ENCODE results near the gene ANTXR1.

Gene ANTXR1

DNA sequence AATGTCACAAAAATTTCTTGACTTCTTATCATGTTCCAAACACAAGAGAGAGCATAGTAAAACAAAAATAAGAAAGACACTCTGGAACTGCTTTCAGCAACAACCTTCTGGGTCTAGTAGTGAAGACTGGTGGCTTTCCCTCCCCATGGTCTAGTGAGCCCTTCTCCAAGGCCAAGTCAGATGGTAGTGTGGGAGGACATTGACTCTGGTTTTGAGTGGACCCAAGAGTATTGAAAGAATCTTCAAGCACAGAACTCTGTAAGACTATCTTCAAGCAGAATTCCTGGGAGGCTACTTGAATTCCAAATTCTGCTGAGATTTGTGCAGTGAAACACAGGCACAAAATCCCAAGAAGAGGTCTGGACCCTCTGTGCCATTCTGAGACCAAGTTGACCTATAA, 21.1 kb downstream of the ANTXR1 start:
- no peak for DNase-seq (ENCODE audit: low spot score)

DNA sequence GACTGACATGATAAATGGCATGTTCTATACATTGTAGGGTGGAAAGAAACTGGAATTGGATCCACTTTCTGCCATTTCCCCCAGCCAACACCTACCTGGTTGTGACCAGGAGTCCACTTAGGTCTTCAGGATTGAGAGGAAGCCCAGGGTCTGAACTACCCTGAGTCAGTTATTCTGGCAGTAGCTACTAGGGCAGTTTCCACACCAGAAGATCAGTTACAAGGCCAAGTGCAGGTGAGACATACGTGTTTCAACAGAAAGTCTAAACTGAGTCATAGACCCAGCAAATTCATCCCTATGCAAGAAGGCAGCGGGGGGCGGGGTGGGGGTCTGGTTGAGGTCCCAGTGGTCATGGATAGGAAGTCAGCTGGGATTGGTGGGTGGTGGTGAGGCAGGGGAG, 21.9 kb downstream of the ANTXR1 start:
- DNase-seq (ENCODE audit: low spot score) = no peak

DNA sequence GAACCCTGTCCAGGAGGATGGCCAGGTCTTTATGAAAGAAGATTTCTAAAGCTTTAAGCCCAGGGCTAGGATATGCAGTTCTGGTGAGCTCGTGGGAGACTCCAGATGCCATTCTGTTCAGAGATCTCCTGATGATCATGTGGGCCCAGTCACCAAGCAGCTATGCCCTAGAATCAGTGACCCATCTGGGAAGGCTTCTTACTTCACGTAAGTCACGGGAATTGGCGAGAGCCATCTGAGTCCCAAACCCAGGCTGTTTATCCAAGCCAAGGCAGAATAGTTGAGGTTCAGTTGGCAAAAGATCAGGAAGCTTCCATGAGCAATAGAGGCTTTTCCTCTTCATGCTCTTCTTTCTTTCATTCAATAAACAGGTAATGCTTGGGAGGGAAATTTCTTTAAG, 23.9 kb downstream of the ANTXR1 start:
- no peak for DNase-seq (ENCODE audit: low spot score)

DNA sequence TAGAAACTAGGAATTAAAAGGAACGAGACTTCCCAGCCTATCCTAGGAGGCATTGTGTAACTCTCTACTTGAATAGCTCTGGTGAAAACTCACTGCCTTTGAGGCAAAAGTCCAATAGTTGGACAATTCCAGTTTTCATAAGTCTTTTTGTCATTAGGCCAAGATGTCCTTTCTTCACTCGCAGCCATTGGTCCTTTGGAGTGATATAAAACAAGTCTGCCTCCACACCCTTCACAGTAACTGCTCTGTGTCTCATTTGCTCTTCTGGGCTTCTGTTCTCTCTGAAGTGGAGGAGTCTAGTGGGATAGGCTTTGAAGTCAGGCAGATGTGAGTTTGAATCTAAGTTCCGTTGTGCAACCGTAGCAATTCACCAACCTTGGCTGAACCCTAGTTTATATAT, 28.2 kb downstream of the ANTXR1 start:
- DNase-seq (ENCODE audit: low spot score) = no peak

DNA sequence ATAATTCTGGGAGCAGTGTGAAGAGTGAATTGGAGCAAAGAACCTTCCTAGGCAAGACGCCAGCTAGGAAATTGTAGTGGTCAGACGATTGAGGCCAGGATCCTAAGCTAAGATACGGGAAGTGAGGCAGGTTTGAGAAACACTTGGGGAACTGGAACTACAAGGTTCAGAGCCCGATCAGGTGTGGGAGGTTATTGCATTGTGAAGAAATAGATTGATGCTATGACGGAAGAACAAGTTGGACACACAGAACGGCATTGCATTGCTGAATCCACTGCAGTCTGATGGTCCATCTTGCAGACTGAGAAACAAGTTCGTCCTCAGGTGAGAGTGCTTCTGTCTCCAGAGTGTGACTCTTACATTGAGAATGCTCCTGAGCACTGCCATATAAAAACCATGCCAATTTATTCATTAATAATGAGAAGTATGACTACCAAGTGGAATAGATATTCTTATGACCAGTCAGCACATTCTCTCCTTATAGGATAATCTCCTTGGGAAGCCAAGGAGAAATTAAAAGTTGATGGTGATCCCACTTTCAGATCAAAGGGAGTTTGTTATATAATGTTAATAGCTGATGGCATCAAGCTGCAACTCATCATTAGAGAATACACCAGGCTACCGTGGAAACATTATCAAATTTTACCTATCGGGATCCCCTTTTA, 30.9 kb downstream of the ANTXR1 start:
- no peak for DNase-seq (ENCODE audit: low spot score)

DNA sequence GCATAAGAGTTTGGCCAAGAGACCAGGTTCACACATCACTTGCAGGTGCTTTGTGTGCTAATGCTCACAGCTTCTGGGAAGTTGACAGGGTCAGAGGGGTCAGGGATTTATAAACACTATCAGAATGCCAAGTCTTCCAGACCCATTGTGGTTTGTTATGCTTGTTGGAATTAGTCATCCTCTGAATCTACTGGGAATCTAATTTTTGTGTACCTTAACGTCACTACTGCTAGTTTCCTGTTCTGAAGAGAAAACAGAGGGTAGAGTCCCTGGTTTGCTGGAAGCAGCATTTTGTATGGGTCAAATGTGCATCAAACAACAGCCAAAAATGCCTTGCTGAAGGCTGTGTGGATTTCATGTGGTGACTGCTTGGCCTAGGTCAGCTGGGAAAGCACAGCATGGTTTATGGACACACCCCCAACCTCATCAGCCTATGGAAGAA, 33.3 kb downstream of the ANTXR1 start:
- no peak for DNase-seq (ENCODE audit: low spot score)

DNA sequence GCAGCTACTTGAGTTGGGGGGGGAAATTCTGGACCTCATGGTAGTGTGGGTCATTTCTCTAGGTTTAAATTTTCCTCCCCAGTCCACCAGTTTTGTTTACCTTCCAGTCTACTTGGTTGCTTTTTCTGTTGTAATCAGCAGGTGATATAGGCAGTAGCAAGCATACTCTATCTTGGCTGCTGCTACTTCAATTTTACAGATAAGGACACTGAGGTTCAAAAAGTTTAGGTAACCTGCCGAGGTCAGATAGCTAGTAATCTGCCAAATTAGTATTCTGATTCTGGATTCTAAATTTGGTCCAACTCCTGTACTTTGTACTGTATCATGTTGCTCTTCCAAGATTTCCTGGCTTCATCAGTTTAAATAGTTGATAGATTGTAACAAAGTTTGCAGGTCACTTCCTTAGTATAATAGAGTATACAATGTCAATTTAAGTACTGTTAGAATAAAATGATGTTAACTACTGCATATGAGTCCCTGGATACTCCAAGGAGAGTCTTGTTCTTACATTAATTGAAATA, 34.7 kb downstream of the ANTXR1 start:
- no peak for DNase-seq (ENCODE audit: low spot score)

DNA sequence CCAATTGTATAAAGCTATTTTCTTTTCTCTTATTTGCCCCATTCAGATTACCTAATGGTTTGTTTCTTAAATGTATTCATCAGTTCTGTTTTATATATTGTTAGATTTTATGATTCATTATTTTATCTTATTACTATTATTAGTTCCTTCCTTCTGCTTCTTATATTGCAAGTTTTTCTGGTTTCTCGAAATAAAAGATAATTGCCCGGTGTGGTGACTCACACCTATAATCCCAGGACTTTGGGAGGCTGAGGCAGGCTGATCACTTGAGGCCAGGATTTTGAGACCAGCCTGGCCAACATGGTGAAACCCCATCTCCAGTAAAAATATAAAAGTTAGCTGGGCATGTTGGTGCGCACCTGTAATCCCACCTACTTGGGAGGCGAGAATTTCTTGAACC, 37.8 kb downstream of the ANTXR1 start:
- no peak for DNase-seq (ENCODE audit: low spot score)

DNA sequence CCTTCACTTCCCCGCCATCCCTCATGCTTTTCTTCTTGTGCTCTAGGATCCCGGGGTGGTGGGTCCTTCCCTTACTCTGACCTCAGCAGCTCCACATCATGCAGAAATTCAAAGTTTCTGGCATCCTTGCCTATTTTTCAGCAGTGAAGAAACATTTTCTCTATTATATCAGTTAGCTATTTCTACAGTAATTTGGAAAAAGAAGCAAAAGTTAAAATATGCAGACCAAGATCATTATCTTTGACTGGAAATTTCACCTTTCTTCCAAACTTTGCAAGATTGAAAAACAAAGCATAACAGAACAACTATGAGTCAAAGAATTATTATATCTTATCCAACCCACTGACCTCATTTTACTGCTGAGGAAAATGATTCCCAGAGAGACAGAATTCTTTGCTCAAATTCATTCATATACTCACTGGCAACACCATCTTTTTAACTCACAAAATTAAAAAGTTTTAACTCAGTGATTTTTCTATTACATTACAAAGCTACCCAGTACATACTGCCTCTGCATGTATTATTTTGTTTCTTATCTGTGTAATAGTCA, 40.5 kb downstream of the ANTXR1 start:
- DNase-seq (ENCODE audit: low spot score) = no peak

DNA sequence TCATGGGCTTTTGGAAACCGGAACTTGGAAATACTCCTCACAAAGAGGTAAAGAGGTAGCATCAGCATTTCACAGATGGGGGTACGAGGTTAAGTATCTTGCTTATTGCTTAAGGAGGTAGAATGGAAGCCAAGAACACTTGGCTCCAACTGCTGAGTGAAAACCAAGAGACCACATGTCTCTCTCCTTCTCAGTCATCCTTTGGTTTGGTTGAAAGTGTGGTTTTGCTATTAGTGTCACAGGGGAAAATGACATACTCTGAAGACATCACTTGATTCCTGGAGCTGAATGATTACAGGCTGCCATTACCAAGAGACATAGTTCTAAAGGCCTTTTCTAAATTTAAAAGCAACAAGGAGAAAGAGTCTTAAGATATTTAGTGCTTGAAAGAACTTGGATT, 41.5 kb downstream of the ANTXR1 start:
- DNase-seq (ENCODE audit: low spot score) = no peak

DNA sequence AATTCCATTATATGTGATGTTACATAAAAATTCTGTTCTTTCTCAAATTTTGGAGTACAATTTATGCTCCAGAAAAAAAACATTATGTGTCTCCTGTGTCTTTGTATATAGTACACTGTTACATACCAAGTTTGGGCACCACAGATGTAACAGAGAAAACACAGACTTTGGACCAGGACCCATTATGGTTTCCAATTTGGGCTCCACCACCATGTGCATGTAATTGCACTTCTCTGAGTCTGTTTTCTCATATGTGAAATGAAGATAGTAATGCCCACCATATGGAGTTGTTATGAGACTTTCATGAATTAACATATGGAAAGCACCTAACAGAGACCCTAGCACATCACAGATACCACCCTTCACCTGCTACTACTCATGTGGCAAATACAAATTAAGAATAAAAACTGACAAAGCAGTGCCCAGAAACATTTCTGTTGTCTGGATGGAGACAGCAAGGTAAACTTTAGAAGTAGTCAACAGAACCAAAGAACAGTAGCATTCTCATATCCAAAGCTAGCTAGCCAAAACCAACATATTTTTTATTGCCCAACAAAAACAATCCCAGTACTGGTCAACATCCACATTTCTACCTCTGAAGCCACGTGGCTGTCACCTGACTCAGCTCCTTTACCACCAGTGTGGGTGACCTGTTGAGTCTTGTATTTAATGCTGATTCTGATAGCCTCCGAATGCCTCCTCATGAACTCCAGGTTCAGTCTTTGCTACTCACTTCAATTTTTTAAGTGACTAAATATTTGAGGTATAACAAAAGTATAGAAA, 42.9 kb downstream of the ANTXR1 start:
- DNase-seq (ENCODE audit: low spot score) = no peak

DNA sequence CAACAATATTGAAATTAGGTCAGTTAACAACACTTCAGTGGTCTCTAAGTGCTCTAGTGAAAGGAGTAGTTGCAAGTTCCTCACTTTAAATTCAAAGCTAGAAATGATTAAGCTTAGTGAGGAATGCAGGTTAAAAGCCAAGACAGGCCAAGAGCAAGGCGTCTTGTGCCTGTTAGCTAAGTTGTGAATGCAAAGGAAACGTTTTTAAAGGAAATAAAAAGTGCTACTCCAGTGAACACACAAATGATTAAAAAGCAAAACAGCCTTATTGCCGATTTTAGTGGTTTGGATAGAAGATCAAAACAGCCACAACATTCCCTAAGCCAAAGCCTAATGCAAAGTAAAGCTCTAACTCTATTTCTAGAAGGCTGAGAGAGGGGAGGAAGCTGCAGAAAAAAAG, 44.7 kb downstream of the ANTXR1 start:
- DNase-seq (ENCODE audit: low spot score) = no peak

DNA sequence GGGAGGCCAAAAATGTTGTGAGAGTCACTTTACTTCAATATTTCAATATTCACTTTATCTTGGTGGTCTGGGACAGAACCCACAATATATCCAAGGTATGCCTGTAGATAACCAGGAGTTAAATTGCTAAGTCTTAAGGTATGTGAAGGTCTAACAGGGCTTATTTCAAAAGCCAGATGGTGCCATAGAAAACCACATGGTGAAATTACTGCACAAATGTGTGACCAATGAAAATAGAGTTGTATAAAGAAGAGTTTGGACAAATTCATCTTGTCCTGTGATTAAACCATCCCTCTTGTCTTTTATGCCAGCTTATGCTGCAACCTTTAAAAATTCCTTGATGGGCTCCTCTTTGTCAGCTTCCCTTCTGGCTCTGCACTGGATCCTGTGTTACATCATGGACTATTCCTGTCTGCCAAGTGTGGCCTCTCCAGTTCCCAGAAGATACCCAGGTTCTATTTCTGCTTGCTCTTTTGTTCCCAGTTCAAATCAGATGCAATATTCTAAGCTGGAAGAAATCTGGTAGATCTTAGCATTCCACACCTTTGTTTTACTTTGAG, 46.8 kb downstream of the ANTXR1 start:
- DNase-seq (ENCODE audit: low spot score) = no peak

DNA sequence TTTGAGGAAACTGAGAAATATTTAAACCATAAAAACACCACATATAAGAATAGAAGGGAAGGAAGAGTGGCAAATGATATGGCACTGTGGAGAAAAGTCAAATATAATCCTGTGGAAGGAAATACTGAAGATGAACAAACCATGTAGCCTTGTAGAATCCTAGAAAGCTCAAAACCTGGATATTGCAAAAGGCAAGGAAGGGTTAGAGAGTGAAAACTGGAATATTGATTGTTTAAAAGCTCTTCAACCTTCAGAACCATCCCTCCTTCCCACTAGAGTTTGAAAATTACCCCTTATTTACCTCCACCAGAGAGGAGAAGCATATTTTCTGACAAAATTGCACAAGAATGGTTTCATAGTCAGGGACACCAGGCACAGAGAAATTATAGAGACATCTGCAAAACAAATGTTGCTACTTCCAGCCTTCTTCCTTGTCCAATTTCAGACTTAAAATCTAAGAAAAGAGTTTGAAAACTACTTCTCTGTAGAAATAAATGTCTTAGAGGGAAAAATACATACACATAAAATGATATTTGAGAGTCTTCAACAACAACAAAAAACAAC, 48.0 kb downstream of the ANTXR1 start:
- no peak for DNase-seq (ENCODE audit: low spot score)

DNA sequence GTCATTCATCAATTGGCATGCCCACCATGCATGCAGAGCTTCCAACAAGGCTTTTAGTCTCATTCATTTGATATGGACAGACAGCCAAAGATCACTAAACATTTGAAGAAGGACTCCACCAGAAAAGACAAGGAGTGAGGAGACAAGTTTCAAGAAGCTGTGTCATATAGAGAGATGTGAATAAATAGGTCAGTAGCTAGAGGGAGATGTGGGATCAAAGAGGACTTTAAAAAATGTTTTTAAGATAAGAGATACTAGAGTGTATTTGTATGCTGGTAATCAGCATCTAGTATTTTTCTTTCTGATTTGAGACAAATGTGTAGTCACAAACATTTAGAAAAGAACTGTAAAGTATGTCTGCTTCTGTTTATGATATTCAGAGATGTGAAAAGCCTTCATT, 48.5 kb downstream of the ANTXR1 start:
- DNase-seq (ENCODE audit: low spot score) = no peak

DNA sequence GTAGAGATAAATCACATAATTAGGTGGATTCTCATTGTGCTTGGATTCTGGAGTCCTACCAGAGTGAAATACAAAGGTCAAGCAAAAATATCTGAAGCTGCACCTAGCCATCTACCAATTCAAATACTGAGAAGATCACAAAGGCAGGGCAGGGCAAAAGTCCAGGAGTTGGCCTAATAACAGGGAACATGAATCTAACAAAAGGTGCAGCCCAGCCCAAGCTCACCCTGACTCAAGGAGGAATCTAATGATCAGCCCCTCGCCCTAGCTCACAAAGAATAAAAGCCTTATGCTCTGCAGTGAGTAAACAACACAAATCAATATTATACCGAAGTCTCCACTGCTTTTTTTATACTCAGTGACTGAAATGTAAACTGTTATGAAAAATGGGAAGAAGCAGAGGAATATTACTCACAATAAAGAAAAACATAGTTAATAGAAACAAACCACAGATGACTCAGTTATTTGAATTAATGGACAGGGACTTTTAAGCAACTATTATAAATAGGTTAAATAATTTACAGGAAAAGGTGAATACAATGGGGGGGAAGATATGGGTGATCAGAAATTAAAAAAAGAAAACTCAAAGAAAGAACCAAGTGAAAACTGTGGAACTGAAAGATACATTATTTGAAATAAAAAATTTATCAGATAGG, 49.5 kb downstream of the ANTXR1 start:
- no peak for DNase-seq (ENCODE audit: low spot score)

DNA sequence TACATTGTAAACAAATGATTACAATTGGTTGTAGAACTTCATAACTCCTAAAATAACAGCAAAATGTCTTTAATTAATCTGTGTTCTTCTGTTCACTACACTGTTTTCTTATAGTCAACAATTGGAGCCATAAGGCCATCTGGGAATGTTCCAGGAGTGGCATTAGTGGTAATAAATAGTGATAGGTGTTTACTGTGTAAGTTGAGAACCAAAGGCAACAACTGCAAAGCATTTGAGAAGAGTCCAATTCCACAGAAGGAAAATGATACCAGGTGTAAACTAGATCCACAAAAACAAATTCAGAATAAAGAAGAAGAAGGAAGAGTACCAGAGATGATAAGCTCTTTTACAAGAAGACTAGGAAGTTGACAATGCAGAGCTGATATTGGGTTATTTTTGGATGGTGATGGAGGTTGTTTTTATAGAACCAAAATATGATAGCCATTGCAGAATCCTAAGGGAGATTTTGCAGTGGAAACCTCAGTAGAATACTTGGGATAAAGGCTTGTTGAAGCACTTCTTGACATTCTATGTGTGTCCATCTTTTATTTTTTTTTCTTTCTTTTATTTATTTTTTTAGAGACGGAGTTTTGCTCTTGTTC, 52.9 kb downstream of the ANTXR1 start:
- no peak for DNase-seq (ENCODE audit: low spot score)

DNA sequence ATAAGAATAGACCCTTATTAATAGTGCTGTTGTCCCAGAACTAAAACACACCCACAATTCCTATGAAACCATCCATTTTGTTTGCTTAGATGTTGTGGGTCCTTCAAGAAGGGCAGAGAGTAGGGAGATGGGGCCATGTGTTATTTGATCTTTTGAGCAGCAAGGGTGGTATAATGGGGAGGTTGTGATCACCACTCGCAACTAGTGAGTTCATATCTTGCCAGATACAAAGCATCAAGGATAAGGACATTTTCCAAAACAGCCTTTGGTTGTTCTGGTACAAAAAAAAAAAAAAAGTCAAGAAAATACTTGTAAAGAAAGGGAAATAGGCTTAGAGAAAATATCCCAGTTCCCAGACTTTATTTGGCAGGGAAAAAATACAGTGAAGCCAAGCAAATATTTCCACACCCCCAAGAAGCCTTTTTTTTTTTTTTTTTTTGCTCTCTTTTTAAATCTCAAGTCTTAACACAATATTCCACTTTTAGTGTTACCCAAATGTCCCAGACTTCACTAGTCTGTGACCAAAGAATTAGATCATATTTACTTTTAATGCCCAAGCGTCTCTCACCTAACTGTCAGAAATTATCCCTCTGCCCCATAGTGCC, 54.1 kb downstream of the ANTXR1 start:
- no peak for DNase-seq (ENCODE audit: low spot score)

DNA sequence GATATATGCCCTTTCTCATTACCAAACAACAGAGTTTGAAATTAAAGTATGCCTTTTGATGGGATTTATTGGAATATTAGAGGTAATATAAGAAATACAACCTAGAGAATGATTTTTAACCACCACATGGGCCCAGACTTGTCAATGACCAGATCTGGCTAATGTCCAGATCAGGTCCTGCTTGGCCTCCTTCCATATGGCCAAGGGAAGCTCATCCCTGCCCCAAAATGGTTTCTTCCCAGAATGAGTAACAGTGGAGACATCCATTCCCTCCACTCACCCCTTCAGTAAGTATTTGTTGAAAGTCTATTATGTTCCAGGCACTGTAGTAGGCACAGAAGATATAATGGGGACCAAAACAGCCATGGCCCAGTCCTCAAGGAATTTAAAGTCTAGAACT, 54.9 kb downstream of the ANTXR1 start:
- no peak for DNase-seq (ENCODE audit: low spot score)

DNA sequence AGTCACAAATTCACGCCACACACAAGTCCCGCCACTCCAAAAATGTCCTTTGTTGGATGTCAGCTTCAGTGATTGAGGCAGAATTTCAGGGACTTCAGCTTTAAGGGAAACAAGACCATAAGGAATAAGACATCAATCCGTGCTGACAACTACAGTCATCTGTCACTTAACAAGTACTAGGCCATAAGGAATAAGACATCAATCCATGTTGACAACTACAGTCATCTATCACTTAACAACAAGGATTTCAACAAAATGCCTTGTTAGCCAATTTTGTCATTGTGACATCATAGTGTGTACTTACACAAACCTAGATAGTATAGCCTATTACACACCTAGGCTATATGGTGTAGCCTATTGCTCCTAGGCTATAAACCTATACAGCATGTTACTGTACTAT, 58.0 kb downstream of the ANTXR1 start:
- no peak for DNase-seq (ENCODE audit: low spot score)

DNA sequence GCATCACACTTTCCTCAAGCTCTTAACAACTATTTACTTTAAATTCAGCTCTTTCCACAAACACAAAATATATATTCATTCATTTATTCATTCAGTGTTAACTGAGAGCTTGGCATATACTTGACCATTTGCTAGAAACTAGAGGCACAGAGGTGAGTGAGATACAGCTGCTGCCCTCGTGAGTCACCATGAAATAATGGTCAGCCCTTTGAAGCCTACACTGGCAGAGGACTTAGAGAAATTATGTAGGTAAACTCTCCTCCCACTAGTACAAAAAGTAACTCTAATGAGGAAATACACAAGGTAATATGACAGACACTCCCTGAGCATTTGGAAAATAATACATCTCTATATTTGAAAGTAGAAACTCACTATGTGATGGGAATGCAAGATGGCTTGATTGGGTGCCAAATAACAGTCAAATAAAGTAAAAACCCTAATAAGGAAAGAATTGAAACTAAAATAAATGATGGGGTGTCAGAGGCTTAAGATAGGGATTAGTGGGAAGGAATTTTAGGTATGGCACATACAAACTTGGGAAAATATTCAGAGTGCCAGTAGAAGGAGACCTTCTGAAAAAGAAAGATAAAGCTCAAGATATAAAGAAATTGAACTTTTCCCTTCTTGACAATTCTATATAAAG, 61.1 kb downstream of the ANTXR1 start:
- no peak for DNase-seq (ENCODE audit: low spot score)
